M059J (cell line): ENCODE measurements around the gene ADAMTSL2. TPM values are rescaled to one million over a fixed set of nuclear protein-coding genes. Genes with fewer than 3 reads are reported as not detected.

Source experiments
- DNase-seq: peaks from one replicate; pipeline ENCODE4 v3.0.0-alpha.2; 2012; ENCODE audit warnings: low read depth
- total RNA-seq: library from RNA; depleted of rRNA; stranded (reverse); fragments of >200 nt; shearing (Covaris generic); gene quantifications from 2 replicates; pipeline ENCODE4 v1.2.3, GENCODE V29; 2014

Gene ADAMTSL2
- total RNA-seq, 1 experiment from 2014 or later: 0.10 TPM

- no peak for DNase-seq
Observed at GRCh38 chr9:133589454-133590227, 55.1 kb downstream of the ADAMTSL2 start.

DNA sequence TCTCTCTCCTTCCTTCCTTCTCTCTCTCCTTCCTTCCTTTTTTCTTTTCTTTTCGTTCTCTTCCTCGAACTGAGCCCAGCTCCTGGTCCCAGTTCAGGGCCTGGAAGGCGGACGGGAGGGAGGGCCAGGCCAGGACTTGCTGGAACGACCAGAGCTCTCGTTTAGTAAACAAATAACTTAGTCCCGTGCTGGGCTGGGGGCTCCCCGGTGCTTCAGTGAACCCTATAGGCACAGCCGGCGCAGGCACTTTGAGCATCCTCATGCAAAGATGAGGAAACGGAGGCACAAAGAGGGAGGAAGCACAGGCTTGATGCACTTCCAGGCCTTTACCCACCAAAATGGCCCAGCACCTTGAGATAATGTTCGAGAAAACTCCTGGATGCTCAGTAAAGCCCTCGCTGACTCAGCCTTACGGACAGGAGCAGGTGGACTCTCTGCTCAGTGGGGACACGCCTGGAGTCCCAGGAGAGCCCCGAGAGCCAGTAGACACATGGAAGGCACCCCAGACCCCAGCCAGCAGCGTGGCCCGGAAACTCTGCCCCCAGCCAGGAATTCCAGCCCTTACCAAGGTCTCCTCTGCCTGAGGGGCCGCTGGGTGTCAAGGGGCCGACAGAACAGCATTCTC, 55.8 kb downstream of the ADAMTSL2 start:
- no peak for DNase-seq

- DNase-seq: no peak
Observed at GRCh38 chr9:133591116-133591910, 56.8 kb downstream of the ADAMTSL2 start.

DNA sequence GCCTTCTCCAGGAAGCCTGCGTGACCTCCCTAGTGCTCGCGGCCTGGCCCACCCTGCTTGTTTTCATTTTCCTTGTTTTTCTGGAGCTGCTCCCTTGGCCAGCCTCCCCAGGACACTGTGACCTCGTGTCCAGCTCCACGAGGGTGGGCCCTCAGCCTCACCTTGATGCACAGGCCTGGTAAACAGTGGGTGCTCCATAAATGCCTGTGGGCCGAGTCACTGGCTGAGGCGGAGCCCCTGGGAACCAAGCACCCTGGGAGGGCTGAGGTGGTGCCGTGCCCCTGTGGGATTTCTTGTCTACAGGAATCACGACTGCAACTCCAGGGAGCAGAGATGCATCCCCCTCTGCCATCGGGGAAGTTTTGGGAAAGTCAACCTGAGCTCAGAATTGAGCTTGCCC, 57.5 kb downstream of the ADAMTSL2 start:
- DNase-seq: no peak

DNA sequence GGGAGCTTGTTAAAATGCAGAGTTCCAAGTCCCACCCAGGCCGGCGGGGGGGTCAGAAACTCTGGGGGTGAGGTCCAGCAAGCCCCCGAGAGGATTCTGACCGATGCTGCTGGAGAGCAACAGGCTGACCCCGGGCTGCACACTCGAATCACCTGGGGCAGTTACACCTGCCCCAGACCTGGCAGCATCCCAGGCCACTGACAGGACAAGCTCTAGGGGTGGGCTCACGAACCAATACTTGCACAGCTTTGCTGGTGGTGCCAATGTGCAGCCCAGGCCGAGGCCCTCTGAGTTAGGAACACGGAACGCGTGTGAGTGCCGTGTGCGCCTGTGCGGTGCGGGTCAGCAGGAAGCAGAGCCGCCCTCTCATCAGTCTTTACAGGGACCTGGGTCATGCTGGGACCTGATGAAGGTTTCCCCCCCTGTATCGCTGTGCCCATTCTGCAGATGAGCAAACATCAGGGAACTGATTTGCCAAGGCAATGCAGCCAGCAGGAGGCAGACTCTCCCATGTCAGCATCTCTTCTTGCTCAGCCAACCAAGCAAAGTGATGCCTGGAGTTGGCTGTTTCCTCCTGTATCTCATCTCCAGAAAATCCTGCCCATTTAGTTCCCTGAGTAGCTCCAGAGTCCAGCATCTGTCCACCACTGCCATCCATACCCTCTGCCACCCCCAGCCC, 58.4 kb downstream of the ADAMTSL2 start:
- no peak for DNase-seq

GRCh38 chr9:133593587-133594253, 59.2 kb downstream of the ADAMTSL2 start:
- no peak for DNase-seq

GRCh38 chr9:133594310-133594709, 59.8 kb downstream of the ADAMTSL2 start:
- no peak for DNase-seq

DNA sequence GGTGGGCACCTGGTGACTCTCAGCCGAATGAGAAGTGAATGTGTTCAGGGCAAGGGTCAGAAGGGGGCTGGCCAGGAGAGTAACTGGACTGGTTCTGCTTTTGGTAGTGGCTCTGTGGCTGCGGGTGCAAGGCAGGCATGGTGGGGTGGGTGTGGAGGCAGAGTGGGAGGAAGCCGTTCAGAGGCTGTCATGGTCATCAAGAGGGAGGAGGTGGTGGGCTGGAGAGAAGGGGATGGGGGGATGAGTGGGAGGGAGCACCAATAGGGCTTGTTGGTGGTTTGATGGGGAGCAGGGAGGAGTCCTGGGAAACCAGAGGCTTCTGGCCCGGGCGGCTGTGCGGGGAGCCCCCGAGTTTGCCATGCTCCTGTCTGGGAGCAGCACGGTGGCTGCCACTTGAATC, 61.4 kb downstream of the ADAMTSL2 start:
- DNase-seq: no peak

DNA sequence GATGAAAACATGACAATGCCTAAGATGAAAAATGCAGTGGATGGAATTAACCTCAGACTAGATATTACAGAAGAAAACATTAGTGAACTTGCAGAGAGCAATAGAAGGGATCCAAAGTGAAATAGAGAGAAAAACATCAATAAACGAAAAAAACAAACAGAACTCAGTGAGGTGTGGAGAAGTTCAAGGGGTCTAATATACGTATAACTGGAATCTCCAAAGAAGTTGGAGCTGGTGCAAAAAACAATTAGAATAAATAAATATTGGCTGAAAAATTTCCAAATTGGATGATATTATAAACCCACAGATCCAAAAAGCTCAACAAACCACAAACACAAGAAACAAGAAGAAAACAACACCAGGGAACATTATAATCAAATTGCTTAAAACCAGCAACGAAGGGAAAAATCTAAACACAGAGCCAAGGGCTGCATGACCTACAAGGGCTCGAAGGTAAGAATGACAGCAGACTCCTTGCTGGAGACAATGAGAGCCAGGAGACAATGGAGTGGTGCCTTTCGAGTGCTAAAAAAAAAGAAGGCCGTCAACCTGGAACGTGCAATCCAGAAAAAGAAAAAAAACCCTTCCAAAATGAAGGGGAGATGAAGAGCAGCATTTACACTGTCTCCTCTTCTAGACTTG, 62.9 kb downstream of the ADAMTSL2 start:
- no peak for DNase-seq

GRCh38 chr9:133598978-133599377, 64.5 kb downstream of the ADAMTSL2 start:
- DNase-seq: no peak

GRCh38 chr9:133599470-133600173, 65.1 kb downstream of the ADAMTSL2 start:
- DNase-seq: no peak

- DNase-seq: no peak
Observed at GRCh38 chr9:133600739-133601138, 66.2 kb downstream of the ADAMTSL2 start.

DNA sequence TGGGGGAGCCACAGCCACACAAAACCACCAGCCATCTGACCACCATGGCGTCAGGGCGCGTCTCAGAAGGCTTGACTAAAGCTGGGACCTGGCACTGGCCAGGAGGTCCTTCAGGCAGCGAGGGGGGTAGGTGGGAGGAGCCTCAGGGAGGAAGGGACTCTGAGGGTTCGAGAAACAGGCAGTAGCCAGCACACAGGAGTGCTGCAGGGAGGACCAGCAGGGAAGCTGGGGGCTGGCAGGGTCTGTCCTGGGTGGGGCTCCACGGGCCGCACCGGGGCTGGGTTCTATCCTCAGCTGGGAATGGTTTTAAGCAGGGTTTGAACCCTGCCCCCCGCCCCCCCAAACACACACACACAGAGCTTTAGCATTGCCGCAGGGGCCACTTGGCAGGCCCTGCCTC, 67.2 kb downstream of the ADAMTSL2 start:
- DNase-seq: no peak

- no peak for DNase-seq
Observed at GRCh38 chr9:133602277-133602676, 67.8 kb downstream of the ADAMTSL2 start.

GRCh38 chr9:133603135-133603927, 68.8 kb downstream of the ADAMTSL2 start:
- DNase-seq: no peak

- peak; percentile 18 for DNase-seq
Observed at GRCh38 chr9:133604214-133604613, 69.7 kb downstream of the ADAMTSL2 start.

DNA sequence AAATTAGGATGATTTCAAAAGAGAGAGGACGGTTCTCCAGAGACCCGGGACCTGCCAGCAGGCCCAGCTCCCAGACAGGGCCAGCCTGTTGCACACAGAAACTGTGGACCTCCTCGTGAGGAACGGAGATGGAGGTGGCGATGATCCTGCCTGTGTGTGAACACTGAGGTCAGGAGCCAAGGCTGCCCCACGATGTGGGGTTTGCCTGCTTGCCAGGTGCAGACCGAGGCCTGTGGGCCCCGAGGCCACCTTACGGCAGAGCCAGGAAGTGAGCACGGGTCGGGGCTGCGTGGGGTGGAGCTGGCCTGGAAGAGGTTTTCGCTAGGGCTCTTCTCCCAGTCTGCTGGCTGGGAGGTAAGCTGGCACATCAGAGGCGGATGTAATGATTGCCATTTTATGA, 70.4 kb downstream of the ADAMTSL2 start:
- DNase-seq: peak; percentile 14

DNA sequence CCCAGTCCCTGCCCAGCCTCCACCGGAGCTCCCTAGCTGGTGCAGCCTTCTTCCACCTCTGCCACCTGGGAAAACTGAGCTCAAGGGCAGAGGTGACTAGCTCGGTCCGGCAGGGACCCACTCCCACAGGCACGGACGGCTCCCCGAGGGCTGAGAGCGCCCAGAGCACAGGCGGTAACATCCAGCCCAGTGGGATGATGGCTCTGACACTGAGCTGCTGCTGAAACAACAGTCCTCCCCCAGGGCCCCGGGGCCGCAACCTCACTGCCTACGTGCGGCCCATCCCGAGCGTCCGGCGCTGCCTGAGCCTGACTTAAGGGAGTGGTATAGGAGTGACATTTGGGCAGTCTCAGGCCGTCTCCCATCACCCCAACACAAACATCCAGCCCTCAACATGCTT, 70.9 kb downstream of the ADAMTSL2 start:
- no peak for DNase-seq

DNA sequence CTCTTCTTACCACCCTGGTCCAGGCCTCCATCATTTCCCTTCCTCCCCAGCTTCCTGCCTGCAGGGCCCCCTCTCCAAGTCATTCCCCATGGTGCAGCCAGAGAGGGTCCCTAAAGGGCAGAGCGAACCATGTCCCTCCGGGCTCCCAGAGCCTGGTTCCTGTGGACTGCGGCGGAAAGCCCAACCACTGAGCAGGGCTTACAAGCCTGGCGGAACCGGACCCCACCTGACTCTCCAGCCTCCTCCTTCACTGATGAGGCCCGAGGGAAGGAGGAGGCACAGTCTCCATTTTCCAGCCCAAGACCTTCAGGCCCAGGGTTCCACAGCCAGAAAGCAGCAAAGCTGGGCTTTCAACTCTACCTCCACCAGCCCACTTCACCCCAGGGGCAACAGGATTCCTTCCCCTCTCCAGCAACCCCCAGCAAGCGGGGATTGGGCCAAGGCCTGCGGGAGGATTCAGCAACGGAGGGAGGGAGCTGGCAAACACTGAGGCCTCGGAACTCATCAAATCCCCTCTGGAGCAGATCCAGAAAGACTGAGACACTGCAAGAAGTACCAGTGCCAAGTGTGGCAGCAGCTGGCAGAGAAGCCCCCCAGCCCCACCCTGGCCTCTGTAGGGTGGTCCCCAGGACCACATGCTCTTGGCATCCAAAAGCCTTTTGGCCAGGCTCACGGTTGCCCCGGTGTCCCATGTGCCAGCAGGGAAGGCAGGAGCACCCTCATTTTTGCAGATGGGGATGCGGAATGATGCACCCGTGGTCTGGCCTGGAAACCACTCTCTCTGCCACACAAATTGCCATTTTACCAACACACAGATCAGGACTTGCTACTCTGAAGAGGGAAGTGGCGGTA, 71.6 kb downstream of the ADAMTSL2 start:
- DNase-seq: no peak
